HG03460 (cell line): ENCODE data around the gene HLCS.

Experiments
- ATAC-seq: cut with Tn5 transposase; IDR thresholded peaks from one replicate; pipeline ENCODE4 v1.9.1; 2021; ENCODE audit not compliant: unreplicated experiment

HLCS gene

GRCh38 chr21:36749935-36750575 lies 216.4 kb downstream of the HLCS start:
- ATAC-seq: no peak

DNA sequence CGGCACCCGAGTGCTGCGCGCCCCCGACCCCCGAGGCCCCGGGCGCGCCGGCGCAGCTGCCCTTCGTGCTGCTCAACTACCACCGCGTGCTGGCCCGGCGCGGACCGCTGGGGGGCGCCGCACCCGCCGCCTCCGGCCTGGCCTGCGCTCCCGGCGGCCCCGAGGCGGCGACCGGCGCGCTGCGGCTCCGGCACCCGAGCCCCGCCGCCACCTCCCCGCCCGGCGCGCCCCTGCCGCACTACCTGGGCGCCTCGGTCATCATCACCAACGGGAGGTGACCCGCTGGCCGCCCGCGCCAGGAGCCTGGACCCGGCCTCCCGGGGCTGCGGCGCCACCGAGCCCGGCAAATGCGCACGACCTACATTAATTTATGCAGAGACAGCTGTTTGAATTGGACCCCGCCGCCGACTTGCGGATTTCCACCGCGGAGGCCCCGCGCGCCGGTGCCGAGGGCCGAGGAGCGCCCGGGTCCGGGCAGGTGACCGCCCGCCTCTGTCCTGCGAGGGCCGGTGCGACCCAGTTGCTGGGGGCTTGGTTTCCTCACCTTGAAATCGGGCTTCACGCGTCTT lies 218.6 kb downstream of the HLCS start:
- no peak for ATAC-seq

GRCh38 chr21:36747041-36747814 lies 219.2 kb downstream of the HLCS start:
- ATAC-seq: no peak

- ATAC-seq: no peak
These were observed 221.0 kb downstream of the HLCS start for GRCh38 chr21:36745459-36745858.

GRCh38 chr21:36744560-36745231 lies 221.8 kb downstream of the HLCS start:
- ATAC-seq: no peak

DNA sequence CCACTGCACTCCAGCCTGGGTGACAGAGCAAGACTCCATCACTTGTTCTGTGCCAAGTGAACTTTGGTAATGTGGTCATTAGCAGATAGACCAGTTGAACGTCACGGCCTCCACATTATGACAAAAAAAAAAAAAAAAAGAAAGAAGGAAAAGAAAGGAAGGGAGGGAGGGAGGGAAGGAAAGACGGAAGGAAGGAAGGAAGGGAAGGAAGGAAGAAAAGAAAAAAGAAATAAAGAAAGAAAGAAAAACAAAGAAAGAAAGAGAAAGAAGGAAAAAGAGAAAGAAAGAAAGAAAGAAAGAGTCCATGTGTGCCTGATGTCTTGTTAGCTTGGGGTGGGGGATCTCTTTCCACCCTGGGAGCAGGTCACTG lies 222.3 kb downstream of the HLCS start:
- no peak for ATAC-seq

DNA sequence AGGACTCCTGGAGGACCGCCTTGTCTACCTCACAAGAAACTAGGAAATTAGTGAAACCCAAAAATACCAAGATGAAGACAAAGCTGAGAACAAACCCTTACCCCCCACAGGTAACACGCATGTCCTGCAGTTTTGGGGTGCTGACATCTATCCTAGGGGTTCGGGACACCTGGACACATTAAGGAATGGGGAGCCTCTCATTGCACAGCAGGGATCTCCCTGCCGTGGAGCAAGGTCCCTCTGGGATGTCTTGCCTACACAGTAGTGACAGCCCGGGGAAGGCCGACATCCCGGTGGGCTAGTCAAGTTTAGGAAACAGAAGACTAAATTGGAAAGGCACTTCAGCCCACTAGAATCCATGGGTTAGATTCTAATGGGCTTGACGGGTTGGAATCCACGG lies 223.0 kb downstream of the HLCS start:
- ATAC-seq: no peak

DNA sequence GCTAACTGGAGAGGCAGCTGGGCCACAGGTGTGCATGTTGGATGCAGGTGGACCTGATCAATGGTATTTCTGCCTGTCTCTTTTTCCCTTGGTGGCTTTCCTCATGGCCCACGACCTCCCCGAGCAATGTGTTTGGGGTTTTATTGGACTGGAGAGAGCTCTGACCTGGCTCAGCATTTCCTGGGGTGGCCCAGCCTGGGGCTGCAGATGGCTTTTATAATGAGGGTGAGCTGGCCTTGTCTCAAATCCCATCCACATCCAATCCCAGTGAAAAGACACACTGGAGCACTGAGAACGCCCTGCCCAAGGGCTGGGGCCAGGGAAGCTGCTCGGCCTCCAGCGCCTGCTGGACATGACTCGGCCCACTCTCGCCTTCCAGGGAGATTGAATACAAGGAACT lies 223.5 kb downstream of the HLCS start:
- no peak for ATAC-seq

DNA sequence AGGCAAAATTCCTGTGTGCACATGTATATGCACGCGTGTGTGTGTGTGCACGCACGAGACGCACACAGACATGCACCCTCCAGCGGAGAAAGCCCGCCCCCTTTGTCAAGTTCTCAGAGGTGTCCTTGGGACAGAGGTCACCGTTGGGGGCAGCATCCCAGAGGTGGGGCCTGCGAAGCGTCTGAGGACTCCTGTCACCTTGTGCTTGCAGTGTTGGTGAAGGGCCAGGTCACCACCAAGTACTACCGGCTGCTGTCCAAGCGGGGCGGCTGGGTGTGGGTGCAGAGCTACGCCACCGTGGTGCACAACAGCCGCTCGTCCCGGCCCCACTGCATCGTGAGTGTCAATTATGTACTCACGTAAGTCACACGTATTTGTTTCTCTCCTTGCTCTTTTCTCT lies 225.0 kb downstream of the HLCS start:
- ATAC-seq: no peak

DNA sequence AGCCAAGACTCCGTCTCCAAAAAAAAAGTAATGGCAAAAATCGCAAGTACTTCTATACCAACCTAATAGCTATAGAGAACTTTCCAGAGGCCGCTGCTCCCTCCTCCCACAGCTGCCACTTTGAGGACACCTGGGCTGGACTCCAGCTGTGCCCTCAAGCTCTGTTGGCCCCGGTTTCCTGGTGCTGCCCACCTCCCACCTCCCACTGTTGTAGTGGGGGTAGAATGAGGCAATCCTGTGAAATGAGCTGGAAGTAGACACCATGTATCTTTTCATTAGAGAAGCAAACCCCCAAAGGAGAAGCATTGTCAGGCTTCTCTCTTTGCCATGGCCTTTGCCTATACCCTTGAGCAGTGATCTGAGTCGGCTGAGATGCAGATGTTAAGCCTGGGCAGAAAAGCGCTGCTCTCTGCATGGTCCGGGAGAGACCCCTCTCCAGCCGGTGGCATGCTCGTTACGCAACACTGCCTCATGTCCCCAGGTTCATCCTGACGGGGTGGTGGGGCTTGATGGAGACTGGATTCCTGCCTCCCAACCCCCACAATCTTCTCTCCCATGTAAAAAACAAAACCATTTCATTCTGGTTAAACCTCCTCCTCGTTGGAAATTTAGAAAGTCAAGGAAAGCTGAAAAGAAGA lies 227.9 kb downstream of the HLCS start:
- ATAC-seq: no peak

DNA sequence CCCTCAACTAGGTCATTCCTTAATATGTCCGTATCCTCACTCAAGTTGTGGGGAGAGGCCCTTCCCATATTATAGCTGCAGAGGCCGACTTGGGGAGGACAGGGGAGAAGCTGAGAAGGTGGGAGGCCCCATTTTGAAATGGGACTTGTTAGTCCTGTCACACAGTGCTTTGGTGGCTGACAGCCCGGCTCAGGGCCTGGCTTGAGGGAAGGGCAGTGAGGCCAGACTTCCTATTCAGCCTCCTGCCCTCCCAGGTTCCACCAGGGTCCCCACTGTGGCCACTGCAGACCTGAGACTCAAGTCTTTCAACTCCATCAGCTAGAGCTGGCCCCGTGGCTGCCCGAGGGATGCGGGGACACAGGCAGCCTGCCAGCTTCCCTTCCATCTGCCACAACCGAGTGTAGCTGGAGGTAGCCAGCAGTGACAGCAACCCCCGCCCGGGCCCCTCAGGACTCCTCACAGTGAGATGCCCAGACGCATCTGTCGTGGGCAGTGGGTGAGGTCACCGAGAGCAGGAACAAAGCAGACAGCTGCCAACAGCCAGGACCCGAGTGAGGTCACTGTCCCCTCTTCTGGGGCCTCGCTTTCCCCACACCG lies 230.6 kb downstream of the HLCS start:
- no peak for ATAC-seq

- no peak for ATAC-seq
These were observed 231.3 kb downstream of the HLCS start for GRCh38 chr21:36735201-36735515.

GRCh38 chr21:36734367-36735200 lies 231.9 kb downstream of the HLCS start:
- no peak for ATAC-seq

- no peak for ATAC-seq
These were observed 232.6 kb downstream of the HLCS start for GRCh38 chr21:36733857-36734256.

- no peak for ATAC-seq
These were observed 233.7 kb downstream of the HLCS start for GRCh38 chr21:36732761-36733160.

GRCh38 chr21:36732217-36732616 lies 234.3 kb downstream of the HLCS start:
- ATAC-seq: no peak

DNA sequence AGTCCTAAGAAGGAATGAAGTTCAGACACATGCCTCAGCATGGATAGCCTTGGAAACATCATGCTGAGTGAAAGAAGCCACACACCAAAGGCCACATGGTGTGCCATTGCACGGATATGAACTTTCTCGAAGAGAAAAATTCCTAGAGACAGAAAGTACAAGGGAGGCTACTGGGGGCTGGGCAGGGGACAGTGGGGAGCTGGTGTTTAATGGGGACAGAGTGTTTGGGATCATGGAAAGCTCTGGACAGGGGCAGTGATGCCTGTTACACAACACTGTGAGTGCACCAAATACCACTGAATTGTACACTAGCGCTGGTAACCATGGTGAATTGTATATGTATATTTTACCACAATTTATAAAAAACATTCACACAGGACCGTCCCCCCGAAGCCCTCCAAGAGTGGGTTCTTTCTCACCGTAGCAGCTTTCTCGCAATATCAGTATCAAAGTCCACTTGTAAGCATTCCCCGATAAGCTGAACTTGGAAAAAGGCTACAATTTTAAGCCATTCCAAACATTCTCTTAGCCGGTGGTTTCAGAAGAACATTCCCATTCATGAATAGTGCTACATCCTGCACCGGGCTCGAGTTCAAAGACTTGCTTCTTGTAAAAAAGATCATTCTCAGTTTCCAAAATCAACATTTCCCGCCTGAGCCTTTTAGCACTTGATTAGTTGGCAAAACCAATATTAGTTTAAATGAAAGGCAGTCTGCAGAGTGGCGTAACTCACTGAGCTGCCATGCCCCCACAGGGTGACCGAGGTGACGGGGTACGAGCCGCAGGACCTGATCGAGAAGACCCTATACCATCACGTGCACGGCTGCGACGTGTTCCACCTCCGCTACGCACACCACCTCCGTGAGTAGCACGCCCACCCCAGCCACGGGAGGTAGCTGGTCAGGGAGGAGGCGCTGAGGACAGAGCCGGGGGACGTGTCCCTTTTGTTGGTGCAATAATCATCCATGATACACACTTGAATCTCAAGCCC lies 235.9 kb downstream of the HLCS start:
- ATAC-seq: no peak

DNA sequence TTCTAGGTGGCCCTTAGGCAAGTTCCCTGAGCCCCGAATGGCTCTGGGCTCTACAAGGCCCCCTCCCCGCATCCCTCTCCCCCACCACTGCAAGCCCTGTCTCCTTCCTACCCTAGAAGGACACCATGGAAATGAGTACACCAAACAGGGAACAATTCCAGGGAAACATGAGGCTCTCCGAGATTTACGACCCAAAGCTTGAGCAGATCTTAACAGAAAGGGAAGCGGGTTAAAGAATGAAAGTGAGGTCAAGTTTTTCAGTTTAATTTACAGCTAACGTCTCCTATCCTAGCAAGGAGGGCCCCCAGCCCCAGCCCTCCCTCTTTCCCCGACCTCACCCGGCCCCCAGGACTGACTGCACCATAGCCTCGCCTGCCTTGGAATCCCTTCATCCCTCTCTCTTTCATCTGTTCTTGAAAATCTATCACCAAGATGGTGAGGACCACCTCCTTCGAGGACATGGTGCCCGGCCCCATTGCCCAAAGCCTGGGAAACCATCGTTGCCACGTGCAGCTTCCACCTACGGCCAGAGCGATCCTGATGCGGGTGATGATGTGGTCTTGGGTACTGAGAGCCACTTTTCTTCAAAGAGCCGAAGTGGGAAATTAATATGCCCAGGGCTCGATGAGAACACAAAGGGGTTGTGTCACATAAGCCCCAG lies 237.0 kb downstream of the HLCS start:
- no peak for ATAC-seq
